Activated CD8-positive, alpha-beta memory T cell treated with anti-CD3 and anti-CD28 coated beads, Interleukin-2, amount 10 ng/mL, durations not matched to agents 7 days and 5 days (primary cell): ENCODE data around the gene DAAM2. TPM values are rescaled to one million over a fixed set of nuclear protein-coding genes. Genes with fewer than 3 reads are reported as not detected.

ENCODE experiments used
- ATAC-seq: fragments of 150-1000 bp; cut with Tn5 transposase; one replicate; pipeline ENCODE4 v1.10.0; 2021; ENCODE audit warnings: moderate library complexity
- CTCF ChIA-PET: fragments of 350-600 bp; sonication (Branson Sonifier 250); formaldehyde crosslinking; loops from one replicate; lab custom pipeline; 2021; ENCODE audit warnings: antibody characterized with exemption; lab: Charles Lee
- DNase-seq: peaks from one replicate; pipeline ENCODE4 v3.0.0-alpha.2; 2020
- H3K27ac Mint-ChIP-seq: one replicate; pipeline ENCODE4 v1.8.0; 2021; ENCODE audit warnings: mild to moderate bottlenecking, mixed read lengths
- H3K27me3 Mint-ChIP-seq: one replicate; pipeline ENCODE4 v1.8.0; 2021; ENCODE audit warnings: mixed read lengths
- H3K36me3 Mint-ChIP-seq: one replicate; pipeline ENCODE4 v1.8.0; 2021; ENCODE audit warnings: mild to moderate bottlenecking, mixed read lengths
- H3K4me1 Mint-ChIP-seq: one replicate; pipeline ENCODE4 v1.8.0; 2021; ENCODE audit warnings: mixed read lengths
- H3K4me3 Mint-ChIP-seq: one replicate; pipeline ENCODE4 v1.8.0; 2021; ENCODE audit warnings: mild to moderate bottlenecking, moderate library complexity, mixed read lengths
- H3K9me3 Mint-ChIP-seq: one replicate; pipeline ENCODE4 v1.8.0; 2022; ENCODE audit warnings: low read depth, mixed read lengths
- total RNA-seq, 2 experiments: library from RNA; stranded (reverse); gene quantifications; one replicate each; pipeline ENCODE4 v1.2.3, GENCODE V29; 2021

The DAAM2 gene
- total RNA-seq = not detected

- DNase-seq = no peak
- Mint-ChIP-seq H3K36me3 (no peaks in the 10 kb centered on the region), H3K9me3 (no peaks in the 10 kb centered on the region), H3K27me3 (peaks cover 48% of the 10 kb centered on the region), H3K27ac (no peak within 1 kb of the TSS), H3K4me1 (no peaks in the 10 kb centered on the region), H3K4me3 (no peak within 1 kb of the TSS)
- CTCF ChIA-PET = no interaction called here
- no peak for ATAC-seq
Measured at GRCh38 chr6:39791850-39792539, at the start of gene DAAM2. Gene DAAM2, plus strand, starts transcription at chr6:39792376. Its CDS starts 63,927 bp downstream, at chr6:39856303.

GRCh38 chr6:39746795-39747194 lies 45.4 kb upstream of the DAAM2 start:
- ATAC-seq (no peak), DNase-seq (no peak)
- Mint-ChIP-seq H3K4me1 (no peaks in the 10 kb centered on the region), H3K9me3 (no peaks in the 10 kb centered on the region), H3K27ac (no peak overlapping the region), H3K4me3 (no peak overlapping the region), H3K36me3 (no peaks in the 10 kb centered on the region), H3K27me3 (peaks cover 2% of the 10 kb centered on the region)
- CTCF ChIA-PET = no interaction called here

- Mint-ChIP-seq H3K4me1 (no peaks in the 10 kb centered on the region), H3K9me3 (no peaks in the 10 kb centered on the region), H3K4me3 (no peak overlapping the region), H3K27me3 (peaks cover 2% of the 10 kb centered on the region), H3K36me3 (no peaks in the 10 kb centered on the region), H3K27ac (no peak overlapping the region)
- ATAC-seq (no peak), DNase-seq (no peak)
- CTCF ChIA-PET = no interaction called here
Measured at GRCh38 chr6:39752835-39753724, 39.1 kb upstream of the DAAM2 start.

GRCh38 chr6:39753725-39754045 lies 38.5 kb upstream of the DAAM2 start:
- H3K27me3 Mint-ChIP-seq = peaks cover 2% of the 10 kb centered on the region
- DNase-seq (no peak), ATAC-seq (no peak)
- no peak overlapping the region for H3K4me3 Mint-ChIP-seq
- no peak overlapping the region for H3K27ac Mint-ChIP-seq
- no peaks in the 10 kb centered on the region for H3K9me3 Mint-ChIP-seq
- CTCF ChIA-PET = no interaction called here
- H3K4me1 Mint-ChIP-seq = no peaks in the 10 kb centered on the region
- H3K36me3 Mint-ChIP-seq = no peaks in the 10 kb centered on the region

GRCh38 chr6:39754514-39755115 lies 37.6 kb upstream of the DAAM2 start:
- Mint-ChIP-seq H3K27me3 (peaks cover 2% of the 10 kb centered on the region), H3K4me1 (no peaks in the 10 kb centered on the region), H3K36me3 (no peaks in the 10 kb centered on the region), H3K4me3 (no peak overlapping the region), H3K27ac (no peak overlapping the region), H3K9me3 (no peaks in the 10 kb centered on the region)
- ATAC-seq = no peak
- no peak for DNase-seq
- CTCF ChIA-PET = no interaction called here

GRCh38 chr6:39755231-39755630 lies 36.9 kb upstream of the DAAM2 start:
- Mint-ChIP-seq H3K36me3 (no peaks in the 10 kb centered on the region), H3K9me3 (no peaks in the 10 kb centered on the region), H3K4me3 (no peak overlapping the region), H3K27me3 (peaks cover 2% of the 10 kb centered on the region), H3K27ac (no peak overlapping the region), H3K4me1 (no peaks in the 10 kb centered on the region)
- CTCF ChIA-PET = no interaction called here
- DNase-seq = no peak
- ATAC-seq = no peak

- no peaks in the 10 kb centered on the region for H3K9me3 Mint-ChIP-seq
- H3K36me3 Mint-ChIP-seq = no peaks in the 10 kb centered on the region
- no peak for DNase-seq
- CTCF ChIA-PET = no interaction called here
- no peak overlapping the region for H3K4me3 Mint-ChIP-seq
- H3K4me1 Mint-ChIP-seq = no peaks in the 10 kb centered on the region
- no peak overlapping the region for H3K27ac Mint-ChIP-seq
- no peak for ATAC-seq
- H3K27me3 Mint-ChIP-seq = peaks cover 2% of the 10 kb centered on the region
Measured at GRCh38 chr6:39756582-39756981, 35.6 kb upstream of the DAAM2 start.

GRCh38 chr6:39758905-39759605 lies 33.1 kb upstream of the DAAM2 start:
- DNase-seq (no peak), ATAC-seq (no peak)
- H3K27me3 Mint-ChIP-seq = peaks cover 1% of the 10 kb centered on the region
- H3K4me1 Mint-ChIP-seq = no peaks in the 10 kb centered on the region
- H3K9me3 Mint-ChIP-seq = no peaks in the 10 kb centered on the region
- CTCF ChIA-PET = no interaction called here
- H3K4me3 Mint-ChIP-seq = no peak overlapping the region
- no peaks in the 10 kb centered on the region for H3K36me3 Mint-ChIP-seq
- no peak overlapping the region for H3K27ac Mint-ChIP-seq

GRCh38 chr6:39760226-39760952 lies 31.8 kb upstream of the DAAM2 start:
- DNase-seq (no peak), ATAC-seq (no peak)
- CTCF ChIA-PET = no interaction called here
- no peaks in the 10 kb centered on the region for H3K4me1 Mint-ChIP-seq
- no peaks in the 10 kb centered on the region for H3K36me3 Mint-ChIP-seq
- no peak overlapping the region for H3K4me3 Mint-ChIP-seq
- H3K27ac Mint-ChIP-seq = no peak overlapping the region
- H3K27me3 Mint-ChIP-seq = no peaks in the 10 kb centered on the region
- H3K9me3 Mint-ChIP-seq = no peaks in the 10 kb centered on the region

- H3K4me3 Mint-ChIP-seq = no peak overlapping the region
- CTCF ChIA-PET = no interaction called here
- ATAC-seq (no peak), DNase-seq (no peak)
- no peaks in the 10 kb centered on the region for H3K27me3 Mint-ChIP-seq
- no peaks in the 10 kb centered on the region for H3K36me3 Mint-ChIP-seq
- no peaks in the 10 kb centered on the region for H3K4me1 Mint-ChIP-seq
- H3K27ac Mint-ChIP-seq = no peak overlapping the region
- H3K9me3 Mint-ChIP-seq = no peaks in the 10 kb centered on the region
Measured at GRCh38 chr6:39765508-39766065, 26.6 kb upstream of the DAAM2 start.

GRCh38 chr6:39769012-39769411 lies 23.2 kb upstream of the DAAM2 start:
- Mint-ChIP-seq H3K9me3 (no peaks in the 10 kb centered on the region), H3K27ac (no peak overlapping the region), H3K36me3 (no peaks in the 10 kb centered on the region), H3K4me3 (no peak overlapping the region), H3K27me3 (no peaks in the 10 kb centered on the region), H3K4me1 (no peaks in the 10 kb centered on the region)
- CTCF ChIA-PET = no interaction called here
- ATAC-seq (no peak), DNase-seq (no peak)

- CTCF ChIA-PET = no interaction called here
- ATAC-seq (no peak), DNase-seq (no peak)
- Mint-ChIP-seq H3K27ac (no peak overlapping the region), H3K36me3 (no peaks in the 10 kb centered on the region), H3K27me3 (no peaks in the 10 kb centered on the region), H3K4me1 (no peaks in the 10 kb centered on the region), H3K9me3 (no peaks in the 10 kb centered on the region), H3K4me3 (no peak overlapping the region)
Measured at GRCh38 chr6:39770446-39770845, 21.7 kb upstream of the DAAM2 start.
